GM18517 (cell line): ENCODE measurements around the gene LAMP5.

Source experiments
- ATAC-seq: cut with Tn5 transposase; IDR thresholded peaks from one replicate; pipeline ENCODE4 v1.9.1; 2021; ENCODE audit warnings: mild to moderate bottlenecking, moderate library complexity; ENCODE audit not compliant: unreplicated experiment

The LAMP5 gene, protein sequence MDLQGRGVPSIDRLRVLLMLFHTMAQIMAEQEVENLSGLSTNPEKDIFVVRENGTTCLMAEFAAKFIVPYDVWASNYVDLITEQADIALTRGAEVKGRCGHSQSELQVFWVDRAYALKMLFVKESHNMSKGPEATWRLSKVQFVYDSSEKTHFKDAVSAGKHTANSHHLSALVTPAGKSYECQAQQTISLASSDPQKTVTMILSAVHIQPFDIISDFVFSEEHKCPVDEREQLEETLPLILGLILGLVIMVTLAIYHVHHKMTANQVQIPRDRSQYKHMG

DNA sequence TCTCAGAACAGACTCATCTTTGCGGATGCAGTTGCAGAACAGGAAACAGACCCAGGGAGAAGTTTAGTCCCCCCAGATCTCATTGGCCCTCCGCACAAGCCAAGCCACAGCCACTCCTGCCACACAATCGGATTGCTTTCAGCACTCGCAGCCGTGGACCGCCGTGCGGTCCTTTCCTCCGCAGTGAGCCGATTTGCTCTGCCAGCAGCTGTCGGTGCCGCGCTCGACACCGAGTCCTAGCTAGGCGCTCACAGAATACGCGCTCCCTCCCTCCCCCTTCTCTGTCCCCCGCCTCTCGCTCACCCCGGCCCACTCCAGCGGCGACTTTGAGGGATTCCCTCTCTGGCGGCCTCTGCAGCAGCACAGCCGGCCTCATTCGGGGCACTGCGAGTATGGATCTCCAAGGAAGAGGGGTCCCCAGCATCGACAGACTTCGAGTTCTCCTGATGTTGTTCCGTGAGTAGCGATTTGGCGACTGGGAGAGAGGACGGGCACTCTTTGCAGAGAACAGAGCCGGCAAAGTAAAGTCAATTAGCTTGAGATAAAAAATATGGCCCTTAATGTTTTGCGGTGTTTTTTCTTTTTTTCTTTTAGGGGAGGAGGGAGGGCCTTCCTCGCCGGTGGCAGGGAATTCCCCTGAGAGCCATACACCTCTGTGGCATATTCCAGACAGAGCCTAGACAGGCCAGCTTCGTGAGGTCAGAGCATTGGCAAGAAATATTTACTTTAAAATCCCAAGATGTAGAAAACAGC, at the start of gene LAMP5:
LAMP5 (plus strand) TSS at position 130 of the 753 bp plus-strand sequence; CDS start at position 393, 263 bp downstream.
- ATAC-seq, result no peak

DNA sequence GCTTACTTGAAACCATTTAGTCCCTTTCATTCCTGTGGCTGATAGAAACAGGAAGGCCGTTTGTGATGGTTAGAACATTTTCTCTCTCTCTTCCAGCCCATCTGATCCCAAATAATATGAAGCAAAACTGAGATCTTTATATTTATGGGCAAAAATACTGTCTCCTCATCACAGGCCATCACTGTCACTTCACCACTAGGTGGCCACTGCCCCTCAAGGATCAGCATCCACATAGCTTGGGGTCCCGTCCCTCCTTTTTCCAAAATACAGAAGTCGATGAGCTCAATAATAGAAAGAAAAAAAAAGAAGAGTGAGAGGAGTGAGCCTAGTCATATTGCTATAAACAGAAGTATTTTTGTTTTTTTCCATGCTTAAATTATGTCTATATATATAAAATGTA, 46.4 kb upstream of the LAMP5 start:
- no peak for ATAC-seq

DNA sequence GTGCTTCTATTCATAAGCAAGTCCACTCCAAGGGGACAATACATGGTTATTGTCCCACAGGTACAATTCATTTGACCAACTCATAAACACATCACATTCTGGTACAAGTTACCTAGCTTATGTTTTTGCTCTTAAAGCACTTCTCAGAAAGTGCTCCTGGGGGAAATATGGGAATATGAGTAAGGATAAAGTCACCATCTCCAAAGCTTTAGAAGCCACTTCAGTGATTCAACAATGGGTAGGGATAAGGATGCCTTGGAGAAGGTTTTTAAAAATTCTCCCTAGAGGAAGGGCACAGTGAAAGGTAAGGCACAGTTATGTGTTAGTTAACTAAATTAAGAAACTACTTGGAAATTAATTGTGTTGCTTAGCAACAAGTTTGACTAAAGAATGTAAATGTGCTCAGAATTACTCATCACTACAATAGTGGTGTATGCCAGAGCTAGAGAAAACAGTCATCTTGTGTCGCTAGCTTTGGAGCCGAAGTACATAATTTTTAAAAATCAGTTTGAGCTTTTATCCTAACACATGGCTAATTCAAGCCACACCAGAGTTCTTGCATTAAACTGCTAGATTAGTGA, 39.5 kb upstream of the LAMP5 start:
- ATAC-seq, result no peak

DNA sequence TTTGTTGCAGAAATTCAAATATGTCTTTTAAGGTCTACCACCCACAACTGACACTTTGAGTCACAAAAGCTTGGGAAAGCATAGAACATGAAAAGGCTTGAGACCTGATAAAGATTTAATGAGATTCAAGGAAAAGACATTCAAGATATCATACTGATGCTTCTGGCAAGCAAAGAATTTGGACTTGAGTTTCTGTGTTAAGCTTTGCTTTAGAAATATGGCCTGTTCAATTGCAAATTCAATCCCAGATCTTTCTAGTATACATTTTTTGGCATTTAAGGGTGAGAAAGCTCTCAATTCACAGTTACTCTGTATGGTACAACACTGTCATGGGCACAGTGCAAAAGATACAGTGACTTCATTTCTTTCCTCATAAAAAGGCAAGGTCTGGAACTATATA, 38.9 kb upstream of the LAMP5 start:
- no peak for ATAC-seq

DNA sequence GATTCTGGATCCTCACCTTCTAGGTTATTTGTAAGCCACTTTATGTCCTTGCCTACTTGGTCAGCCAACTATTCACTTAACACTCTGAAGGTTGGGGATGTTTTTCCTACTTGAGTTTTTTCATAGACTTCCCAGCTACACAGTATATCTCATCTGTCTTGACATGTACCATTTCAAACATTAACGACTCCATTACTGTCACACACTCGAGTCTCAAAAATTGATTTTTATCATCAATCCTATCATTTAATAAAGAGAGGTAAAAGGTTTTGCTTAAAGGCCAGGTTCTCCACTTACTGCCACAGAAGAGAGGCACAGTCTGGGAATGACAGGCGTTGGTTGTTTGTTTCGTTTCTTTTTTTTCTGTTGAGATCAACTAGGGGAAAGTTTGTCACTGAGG, 38.2 kb upstream of the LAMP5 start:
- ATAC-seq, result no peak

DNA sequence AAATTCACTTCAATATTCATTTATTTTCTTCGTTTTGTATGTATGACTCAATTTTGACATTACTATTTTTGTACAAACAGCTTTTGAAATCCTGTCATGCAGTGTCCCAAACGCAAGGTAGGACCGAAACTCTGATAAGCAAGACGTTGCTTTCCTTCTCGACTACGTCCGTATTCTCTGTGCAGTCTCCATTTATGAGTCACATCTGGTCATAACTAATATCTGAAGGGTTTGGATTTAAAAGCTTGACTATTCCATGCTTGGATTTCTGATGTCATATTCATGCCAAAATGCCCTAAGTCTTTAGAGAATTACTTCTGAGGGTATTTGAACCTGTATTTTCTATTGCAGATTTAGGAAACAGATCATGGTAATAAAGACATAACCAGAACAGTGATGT, 37.8 kb upstream of the LAMP5 start:
- ATAC-seq, result no peak

DNA sequence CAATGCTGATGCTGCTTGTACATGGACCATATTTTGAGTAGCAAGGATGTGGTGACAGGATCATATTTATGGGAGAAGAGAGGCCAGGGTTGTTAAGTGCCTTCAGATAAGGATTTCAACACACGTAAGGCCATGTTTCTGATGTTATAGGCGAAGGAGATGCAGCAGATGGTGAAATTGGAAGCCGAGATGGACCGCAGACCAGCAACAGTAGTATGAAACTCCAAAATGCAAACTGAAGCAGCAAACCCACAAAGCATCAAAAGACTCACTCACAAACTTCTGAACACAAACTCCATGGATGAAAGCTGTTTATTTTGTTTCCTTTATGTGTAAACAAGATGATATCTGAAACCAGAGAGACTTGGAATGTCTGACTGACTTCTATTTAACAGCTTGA, 35.6 kb upstream of the LAMP5 start:
- no peak for ATAC-seq

DNA sequence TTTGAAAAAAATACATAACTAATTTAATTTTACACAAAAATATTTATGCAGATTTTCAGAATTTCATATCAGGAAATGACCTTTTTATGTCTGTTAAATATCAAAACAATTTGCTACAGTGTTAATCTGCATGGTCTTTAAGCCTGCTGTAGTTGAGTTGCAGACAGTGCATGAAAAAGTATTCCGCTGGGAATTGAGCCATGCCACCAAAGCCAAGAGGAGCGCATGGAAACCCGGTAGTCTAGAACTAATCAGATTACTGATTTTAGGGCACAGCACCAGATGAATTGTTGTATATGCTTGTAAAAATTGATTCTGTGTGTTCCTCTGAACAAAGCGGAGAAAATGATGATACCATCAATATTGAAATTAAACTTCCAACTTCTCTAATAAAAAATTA, 34.3 kb upstream of the LAMP5 start:
- ATAC-seq, result no peak

DNA sequence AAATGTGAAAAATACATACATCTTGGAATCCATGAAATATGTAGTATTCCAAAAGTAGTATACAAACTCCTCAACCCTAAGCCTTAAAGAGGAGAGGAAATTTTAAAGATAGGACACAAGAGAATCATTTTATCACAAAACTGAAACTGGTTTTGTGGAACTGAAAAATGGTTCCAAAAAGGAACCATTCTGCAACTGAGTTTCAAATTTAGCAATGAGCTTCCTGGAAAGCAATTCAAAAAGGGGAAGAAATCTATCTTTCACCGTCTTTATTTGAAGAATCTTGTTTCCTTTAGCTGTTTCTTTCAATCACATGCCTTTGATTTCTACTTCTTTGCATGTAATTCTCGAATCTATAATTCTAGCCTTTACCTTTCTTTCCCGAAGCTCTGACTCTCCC, 32.2 kb upstream of the LAMP5 start:
- ATAC-seq, result no peak

DNA sequence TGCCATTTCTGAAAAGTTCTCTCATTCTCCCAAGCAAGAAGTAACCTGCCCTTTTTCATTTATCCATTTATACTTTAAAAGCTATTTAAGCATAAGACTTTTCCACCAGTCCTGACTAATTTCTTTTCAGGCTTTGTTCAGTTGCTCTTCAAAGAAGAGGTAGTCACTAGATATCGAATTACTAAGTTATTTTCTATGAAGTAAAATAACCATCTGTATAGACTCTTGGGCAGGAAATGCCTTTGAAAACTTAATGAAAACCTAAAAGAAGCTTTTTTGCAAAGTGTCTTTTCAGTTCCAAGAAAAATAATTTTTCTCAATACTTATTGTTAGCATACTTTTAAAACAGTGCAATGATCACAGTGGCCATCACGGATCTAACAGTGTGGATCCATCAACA, 31.3 kb upstream of the LAMP5 start:
- no peak for ATAC-seq

DNA sequence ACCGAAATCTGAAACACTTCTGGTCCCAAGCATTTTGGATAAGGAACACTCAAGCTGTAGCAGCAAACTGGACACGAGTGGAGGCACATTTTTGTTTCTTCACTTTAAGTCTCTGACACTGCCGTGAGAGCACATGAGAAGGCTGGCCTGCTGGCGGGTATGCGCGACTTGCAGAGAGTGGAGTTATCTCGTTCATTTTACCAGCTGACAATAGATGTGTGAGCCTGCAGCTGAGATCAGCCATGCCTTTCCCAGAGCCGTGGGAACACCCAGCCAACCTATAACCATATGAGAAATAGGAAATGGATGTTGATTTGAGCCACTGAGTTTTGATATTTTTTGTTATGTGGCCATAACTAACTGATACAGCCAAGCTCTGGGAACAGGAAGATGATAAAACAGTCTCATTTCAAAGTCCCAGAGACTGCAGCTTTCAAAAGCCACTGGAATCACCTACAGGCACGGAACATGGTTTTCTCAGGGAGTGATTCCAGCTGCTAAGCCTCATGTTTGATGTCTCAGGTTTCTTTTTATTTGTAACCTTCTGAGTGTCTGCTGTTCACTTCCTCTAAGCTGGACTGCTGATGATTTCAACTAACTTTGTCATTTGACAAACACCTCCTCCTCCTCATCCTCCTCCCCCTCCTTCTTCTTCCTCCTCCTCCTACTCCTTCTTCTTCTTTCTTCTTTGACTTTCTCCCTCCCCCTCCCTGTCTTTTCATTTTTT, 28.6 kb upstream of the LAMP5 start:
- no peak for ATAC-seq

DNA sequence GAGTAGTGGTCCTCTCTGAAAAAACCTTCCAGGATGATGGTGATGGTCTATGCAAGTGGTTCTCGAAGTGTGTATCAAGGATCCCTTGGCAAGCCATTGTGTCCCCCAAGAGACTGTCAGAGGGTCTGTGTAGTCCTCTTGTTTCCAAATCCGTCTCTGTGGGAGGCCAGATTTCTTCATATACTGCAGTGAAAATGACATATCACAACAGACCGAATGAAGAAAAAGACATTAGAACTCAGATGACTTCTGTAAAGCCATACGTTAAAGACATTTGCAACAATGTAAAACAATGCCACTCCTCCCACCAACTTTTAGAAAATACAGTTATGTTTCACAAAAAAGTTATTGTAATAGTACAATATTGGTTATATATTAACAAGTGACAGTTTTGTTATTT, 27.2 kb upstream of the LAMP5 start:
- ATAC-seq, result no peak

DNA sequence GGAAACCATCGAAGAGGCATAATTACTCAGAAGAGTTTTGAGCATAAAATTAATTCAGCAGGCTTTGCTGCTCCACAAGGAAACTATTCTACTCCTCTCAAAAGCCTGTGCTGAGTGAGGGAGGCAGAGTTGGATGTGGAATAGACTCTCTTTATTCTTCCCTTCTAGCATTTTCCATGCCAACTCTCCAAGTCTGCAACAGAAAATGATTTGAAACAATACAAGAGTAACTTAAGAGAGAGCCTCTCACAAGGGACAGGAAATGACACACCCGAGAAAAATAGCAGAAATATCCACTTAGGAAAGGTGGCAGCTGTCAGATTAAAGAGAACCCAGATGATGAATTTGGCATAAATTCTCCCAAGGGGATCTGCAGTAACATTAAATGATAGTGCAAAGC, 26.3 kb upstream of the LAMP5 start:
- ATAC-seq, result no peak

DNA sequence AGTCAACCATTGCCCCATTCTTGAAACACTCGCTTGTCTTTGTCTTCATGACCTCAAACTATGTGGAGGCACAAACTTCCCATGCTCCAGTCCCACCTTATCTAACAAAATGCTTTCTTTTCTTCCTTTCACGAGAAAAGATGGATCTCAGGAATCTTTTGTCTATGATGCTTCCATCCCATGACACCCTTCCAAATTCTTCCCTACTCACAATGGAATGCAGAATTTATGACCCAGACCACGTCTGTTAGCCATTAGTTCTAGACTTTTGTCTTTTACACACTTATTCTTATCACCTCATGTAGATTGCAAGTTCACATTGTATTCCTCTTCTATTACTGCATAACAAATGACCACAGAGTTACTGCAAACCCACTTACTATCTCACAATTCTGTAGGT, 24.2 kb upstream of the LAMP5 start:
- ATAC-seq, result no peak

DNA sequence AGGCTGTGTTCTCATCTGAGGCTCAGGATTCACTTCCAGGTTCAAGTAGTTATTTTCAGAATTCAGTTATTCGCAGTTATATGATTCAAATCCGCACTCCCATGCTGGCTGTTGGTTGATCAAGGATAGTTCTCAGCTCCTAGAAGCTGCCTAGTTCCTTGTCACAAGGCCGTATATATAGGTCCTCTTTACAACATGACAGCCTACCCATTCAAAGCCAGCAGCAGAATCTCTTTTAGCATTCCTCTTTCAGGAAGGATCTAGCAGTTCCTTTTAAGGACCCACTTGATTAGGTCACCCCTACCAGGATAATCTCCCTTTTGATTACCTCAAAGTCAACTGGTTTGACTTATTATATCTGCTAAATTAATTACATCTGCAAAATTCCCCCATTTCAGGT, 23.8 kb upstream of the LAMP5 start:
- ATAC-seq, result no peak

DNA sequence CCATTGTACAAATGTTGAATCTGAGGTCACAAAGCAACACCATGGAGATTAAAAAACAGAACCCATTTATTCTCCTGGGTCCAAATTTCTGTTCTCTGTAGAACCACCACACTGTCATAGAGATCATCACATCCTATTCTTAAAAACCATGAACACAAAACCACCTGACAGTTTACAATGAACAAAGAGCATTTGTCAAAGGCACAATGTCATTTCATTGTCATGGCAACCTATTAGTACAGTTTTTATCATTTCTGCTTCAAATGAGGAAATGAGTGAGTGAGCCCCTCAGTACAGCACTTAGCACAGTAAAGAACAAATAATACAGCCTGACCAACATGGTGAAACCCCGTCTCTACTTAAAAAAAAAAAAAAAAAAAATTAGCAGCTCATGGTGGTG, 23.1 kb upstream of the LAMP5 start:
- no peak for ATAC-seq

DNA sequence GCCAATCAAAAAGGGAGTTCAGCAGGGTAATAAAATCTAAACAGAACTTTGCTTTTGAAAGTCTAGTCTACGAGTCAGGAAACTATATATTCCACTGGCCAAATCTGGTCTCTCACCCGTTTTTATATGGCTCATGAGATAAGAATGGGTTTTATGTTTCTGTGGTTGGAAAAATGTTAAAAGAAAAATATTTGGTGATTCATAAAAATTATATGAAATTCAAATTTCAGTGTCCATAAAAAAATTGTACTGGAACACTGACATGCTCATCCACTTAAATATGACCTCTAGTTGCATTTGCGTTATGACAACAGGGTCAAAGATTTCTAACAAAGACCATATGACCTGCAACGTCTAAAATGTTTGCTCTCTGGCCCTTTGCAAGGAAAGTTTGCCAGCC, 22.3 kb upstream of the LAMP5 start:
- no peak for ATAC-seq

DNA sequence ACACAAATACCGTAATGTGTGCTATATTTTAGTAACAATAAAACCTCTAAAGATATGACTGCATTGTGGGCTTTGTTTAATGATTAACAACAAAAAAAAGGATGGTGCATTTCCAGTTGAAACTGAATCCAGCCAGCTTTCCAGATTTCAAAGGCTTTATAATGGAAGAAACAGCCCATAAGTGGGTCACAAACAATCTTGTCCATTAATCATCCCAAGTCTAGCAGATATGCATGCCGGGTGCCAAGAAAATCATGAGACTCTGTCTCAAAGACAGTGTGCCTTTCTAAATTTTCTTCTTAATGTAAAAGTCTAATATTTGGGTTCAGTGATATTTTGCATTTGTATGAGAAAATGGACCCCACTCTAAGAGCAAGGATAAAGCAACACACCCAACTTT, 20.6 kb upstream of the LAMP5 start:
- no peak for ATAC-seq

DNA sequence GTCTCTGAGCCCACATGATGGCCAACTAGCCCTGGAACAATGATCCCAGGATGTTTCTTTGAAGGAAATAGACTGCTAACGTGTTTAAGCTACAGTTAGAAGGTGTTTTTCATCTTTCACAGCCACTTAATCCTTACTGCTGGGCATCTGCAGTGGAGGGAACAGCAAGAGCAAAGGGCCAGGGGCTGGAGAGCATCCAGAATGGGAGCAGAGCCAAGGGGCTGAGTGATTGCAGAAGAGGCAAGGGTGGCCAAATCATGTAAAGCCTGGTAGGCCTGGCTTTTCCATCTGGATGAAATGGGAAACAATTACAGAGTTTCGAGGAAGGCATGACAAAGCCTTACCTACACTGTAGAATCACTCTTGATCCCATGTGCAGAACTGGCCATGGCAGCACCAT, 18.7 kb upstream of the LAMP5 start:
- ATAC-seq, result no peak

DNA sequence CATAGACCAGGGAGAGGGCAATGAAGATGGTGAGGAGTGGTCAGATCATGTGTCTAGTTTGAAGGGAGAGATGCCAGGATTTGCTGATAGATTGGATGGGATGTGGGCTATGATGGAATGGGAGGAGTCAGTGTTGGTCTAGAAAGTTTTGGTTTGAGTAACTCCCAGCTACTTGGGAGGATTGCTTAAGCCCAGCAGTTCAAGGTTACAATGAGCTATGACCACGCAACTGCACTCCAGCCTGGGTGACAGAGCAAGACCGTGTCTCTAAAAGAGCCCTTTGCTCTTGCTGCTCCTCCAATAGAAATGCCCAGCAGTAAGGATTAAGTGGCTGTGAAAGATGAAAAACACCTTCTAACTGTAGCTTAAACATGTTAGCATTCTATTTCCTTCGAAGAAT, 18.2 kb upstream of the LAMP5 start:
- no peak for ATAC-seq

DNA sequence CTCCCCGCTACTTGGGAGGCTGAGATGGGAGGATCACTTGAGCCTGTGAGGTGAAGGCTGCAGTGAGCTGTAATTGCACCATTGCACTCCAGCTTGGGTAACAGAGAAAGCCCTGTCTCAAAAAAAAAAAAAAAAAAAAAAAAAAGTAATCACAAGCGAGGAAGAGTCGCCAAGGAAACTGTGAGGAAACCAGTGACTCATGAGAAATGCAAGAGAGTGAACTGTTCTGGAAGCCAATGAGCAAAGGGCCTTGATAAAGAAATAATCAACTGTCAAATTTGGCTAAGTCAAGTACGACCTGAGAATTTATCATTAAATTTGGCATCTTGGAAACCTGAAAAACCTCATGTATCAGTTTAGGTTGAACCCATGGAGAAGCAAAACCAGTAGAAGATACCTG, 16.1 kb upstream of the LAMP5 start:
- ATAC-seq, result no peak
